Caki2 (cell line): ENCODE data around the gene MIEF1. TPM values are rescaled to one million over a fixed set of nuclear protein-coding genes. Genes with fewer than 3 reads are reported as not detected.
A peak's percentile ranks its signal among the peaks of the same experiment; 100 is the strongest.
"Not testable (repeated sequence)": the region's sequence is repeated elsewhere in the genome, so short reads cannot be mapped to it uniquely, and the experiment has no call there.

ENCODE experiments used
- DNase-seq: peaks from one replicate; pipeline ENCODE4 v3.0.0-alpha.2; 2015; ENCODE audit warnings: low read depth
- in situ Hi-C: cut with HindIII; loops from 2 replicates; pipeline ENCODE4 v1.10.0; 2016; ENCODE audit warnings: low sequenced_read_pairs, low pct_unique_long_range_greater_than_20kb, mixed read lengths
- total RNA-seq: library from RNA; depleted of rRNA; stranded (reverse); fragments of >200 nt; shearing (Covaris generic); gene quantifications from 2 replicates; pipeline ENCODE4 v1.2.3, GENCODE V29; 2014; ENCODE audit warnings: low replicate concordance

Gene MIEF1
- total RNA-seq, 1 experiment from 2014 or later, result 31.9 TPM

- DNase-seq, in situ Hi-C loops: not testable (repeated sequence)
Observed at GRCh38 chr22:39521106-39521885, 19.2 kb downstream of the MIEF1 start.

- in situ Hi-C loops, DNase-seq: not testable (repeated sequence)
Observed at GRCh38 chr22:39522091-39522490, 20.0 kb downstream of the MIEF1 start.

GRCh38 chr22:39522567-39523300 lies 20.6 kb downstream of the MIEF1 start:
- in situ Hi-C loops, result no loop called here
- DNase-seq, result peak; percentile 65

GRCh38 chr22:39524089-39524752 lies 22.1 kb downstream of the MIEF1 start:
- in situ Hi-C loops, result no loop called here

GRCh38 chr22:39524753-39525657 lies 22.9 kb downstream of the MIEF1 start:
- no peak for DNase-seq
- in situ Hi-C loops, result no loop called here

More at GRCh38 chr22:39524089-39524752, 22.1 kb downstream of the MIEF1 start:
- DNase-seq, result no peak

- in situ Hi-C loops, result no loop called here
Observed at GRCh38 chr22:39525658-39525975, 23.5 kb downstream of the MIEF1 start.

GRCh38 chr22:39526736-39527171 lies 24.7 kb downstream of the MIEF1 start:
- in situ Hi-C loops, result no loop called here
- no peak for DNase-seq

More at GRCh38 chr22:39525658-39525975, 23.5 kb downstream of the MIEF1 start:
- DNase-seq, result no peak

- in situ Hi-C loops, result no loop called here
- no peak for DNase-seq
Observed at GRCh38 chr22:39527481-39527961, 25.4 kb downstream of the MIEF1 start.

GRCh38 chr22:39528080-39528661 lies 26.1 kb downstream of the MIEF1 start:
- in situ Hi-C loops, result no loop called here
- DNase-seq, result no peak

- in situ Hi-C loops, result no loop called here
- DNase-seq, result peak; percentile 85
Observed at GRCh38 chr22:39528681-39529486, 26.8 kb downstream of the MIEF1 start.

- in situ Hi-C loops, result no loop called here
- no peak for DNase-seq
Observed at GRCh38 chr22:39529487-39529851, 27.4 kb downstream of the MIEF1 start.

- in situ Hi-C loops, result no loop called here
Observed at GRCh38 chr22:39530116-39530515, 28.0 kb downstream of the MIEF1 start.

GRCh38 chr22:39530692-39531331 lies 28.7 kb downstream of the MIEF1 start:
- DNase-seq, result no peak
- in situ Hi-C loops, result no loop called here

More at GRCh38 chr22:39530116-39530515, 28.0 kb downstream of the MIEF1 start:
- no peak for DNase-seq

- in situ Hi-C loops, result no loop called here
- peak; percentile 100 for DNase-seq
Observed at GRCh38 chr22:39532215-39533073, 30.4 kb downstream of the MIEF1 start, which contains the start of gene RPS19BP1. Gene RPS19BP1, minus strand, starts transcription at chr22:39532748. Its CDS starts 10 bp downstream, at chr22:39532738.

GRCh38 chr22:39534092-39534506 lies 32.0 kb downstream of the MIEF1 start:
- in situ Hi-C loops, result no loop called here
- DNase-seq, result no peak
